ENCODE measurements around the gene TBC1D22A. TPM values are rescaled to one million over a fixed set of nuclear protein-coding genes. Genes with fewer than 3 reads are reported as not detected.

TBC1D22A gene
- total and polyA plus RNA-seq, 2 experiments from 2014 or later = 9.6 to 13.3 TPM

DNA sequence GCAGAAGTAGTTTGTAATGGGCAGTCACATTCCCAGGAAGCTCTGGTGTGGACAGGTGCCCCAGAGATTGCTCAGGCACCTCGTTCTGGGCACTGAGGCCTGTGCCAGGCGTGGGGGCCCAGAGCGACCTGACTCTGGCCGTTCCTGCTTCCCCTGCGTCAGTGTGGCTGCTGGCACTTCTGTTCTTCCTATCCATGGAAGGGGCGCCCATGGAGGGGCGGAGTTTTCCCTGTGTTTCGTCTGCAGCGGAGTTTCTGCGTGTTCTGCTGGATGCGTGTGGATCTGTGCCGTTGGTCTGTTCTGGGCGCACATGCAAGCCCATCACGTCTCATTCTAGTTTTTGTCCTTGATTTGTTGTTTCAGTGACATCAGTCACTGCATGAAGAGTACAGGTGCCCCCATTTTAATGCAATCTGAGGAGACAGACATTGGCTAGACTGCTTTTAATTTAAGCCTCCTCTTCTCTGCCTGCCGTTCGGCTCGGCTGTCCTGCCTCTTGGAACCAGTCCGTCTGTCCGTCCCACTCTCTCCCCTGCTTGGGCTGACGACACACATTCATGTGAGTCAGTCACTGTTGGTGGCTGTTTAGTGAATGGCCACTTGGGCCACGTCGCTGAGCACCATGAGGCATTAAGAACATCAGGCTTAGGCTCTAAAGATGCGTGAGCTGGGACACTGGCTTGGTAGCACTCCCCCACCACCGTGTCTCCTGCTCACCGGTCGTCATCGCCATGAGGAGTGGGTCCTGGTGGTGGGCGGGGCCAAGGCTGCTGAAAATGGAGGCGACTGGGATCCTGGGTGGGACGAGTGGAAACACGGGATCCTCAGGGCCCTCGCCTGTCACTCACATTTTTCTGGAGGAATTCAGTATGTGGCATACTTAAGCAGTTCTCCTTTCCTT lies 255.8 kb downstream of the TBC1D22A start:
- H3K9me2 ChIP-seq (ENCODE audit: insufficient read depth) = no peaks in the 10 kb centered on the region
- H3K27ac Mint-ChIP-seq = no peak overlapping the region

More for the DNA sequence above, 255.8 kb downstream of the TBC1D22A start:
- DNase-seq (ENCODE audit: low spot score) = no peak
- H3K4me3 ChIP-seq = no peak overlapping the region
- TF ChIP-seq EZH2 (IDR thresholded peaks at IDR 0.05; ENCODE audit: low read depth, unreplicated experiment) = no peak
- no peak for TF ChIP-seq JUNB (IDR thresholded peaks at IDR 0.05; ENCODE audit: unreplicated experiment)
- TF ChIP-seq, protein P1, sequence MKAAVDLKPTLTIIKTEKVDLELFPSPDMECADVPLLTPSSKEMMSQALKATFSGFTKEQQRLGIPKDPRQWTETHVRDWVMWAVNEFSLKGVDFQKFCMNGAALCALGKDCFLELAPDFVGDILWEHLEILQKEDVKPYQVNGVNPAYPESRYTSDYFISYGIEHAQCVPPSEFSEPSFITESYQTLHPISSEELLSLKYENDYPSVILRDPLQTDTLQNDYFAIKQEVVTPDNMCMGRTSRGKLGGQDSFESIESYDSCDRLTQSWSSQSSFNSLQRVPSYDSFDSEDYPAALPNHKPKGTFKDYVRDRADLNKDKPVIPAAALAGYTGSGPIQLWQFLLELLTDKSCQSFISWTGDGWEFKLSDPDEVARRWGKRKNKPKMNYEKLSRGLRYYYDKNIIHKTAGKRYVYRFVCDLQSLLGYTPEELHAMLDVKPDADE (IDR thresholded peaks at IDR 0.05) = no peak
- TF ChIP-seq ZNF114 (CRISPR knock-in tag; IDR thresholded peaks at IDR 0.05) = no peak
- TF ChIP-seq NANOG (IDR thresholded peaks at IDR 0.05; ENCODE audit: borderline replicate concordance) = no peak
- TF ChIP-seq, protein P2, sequence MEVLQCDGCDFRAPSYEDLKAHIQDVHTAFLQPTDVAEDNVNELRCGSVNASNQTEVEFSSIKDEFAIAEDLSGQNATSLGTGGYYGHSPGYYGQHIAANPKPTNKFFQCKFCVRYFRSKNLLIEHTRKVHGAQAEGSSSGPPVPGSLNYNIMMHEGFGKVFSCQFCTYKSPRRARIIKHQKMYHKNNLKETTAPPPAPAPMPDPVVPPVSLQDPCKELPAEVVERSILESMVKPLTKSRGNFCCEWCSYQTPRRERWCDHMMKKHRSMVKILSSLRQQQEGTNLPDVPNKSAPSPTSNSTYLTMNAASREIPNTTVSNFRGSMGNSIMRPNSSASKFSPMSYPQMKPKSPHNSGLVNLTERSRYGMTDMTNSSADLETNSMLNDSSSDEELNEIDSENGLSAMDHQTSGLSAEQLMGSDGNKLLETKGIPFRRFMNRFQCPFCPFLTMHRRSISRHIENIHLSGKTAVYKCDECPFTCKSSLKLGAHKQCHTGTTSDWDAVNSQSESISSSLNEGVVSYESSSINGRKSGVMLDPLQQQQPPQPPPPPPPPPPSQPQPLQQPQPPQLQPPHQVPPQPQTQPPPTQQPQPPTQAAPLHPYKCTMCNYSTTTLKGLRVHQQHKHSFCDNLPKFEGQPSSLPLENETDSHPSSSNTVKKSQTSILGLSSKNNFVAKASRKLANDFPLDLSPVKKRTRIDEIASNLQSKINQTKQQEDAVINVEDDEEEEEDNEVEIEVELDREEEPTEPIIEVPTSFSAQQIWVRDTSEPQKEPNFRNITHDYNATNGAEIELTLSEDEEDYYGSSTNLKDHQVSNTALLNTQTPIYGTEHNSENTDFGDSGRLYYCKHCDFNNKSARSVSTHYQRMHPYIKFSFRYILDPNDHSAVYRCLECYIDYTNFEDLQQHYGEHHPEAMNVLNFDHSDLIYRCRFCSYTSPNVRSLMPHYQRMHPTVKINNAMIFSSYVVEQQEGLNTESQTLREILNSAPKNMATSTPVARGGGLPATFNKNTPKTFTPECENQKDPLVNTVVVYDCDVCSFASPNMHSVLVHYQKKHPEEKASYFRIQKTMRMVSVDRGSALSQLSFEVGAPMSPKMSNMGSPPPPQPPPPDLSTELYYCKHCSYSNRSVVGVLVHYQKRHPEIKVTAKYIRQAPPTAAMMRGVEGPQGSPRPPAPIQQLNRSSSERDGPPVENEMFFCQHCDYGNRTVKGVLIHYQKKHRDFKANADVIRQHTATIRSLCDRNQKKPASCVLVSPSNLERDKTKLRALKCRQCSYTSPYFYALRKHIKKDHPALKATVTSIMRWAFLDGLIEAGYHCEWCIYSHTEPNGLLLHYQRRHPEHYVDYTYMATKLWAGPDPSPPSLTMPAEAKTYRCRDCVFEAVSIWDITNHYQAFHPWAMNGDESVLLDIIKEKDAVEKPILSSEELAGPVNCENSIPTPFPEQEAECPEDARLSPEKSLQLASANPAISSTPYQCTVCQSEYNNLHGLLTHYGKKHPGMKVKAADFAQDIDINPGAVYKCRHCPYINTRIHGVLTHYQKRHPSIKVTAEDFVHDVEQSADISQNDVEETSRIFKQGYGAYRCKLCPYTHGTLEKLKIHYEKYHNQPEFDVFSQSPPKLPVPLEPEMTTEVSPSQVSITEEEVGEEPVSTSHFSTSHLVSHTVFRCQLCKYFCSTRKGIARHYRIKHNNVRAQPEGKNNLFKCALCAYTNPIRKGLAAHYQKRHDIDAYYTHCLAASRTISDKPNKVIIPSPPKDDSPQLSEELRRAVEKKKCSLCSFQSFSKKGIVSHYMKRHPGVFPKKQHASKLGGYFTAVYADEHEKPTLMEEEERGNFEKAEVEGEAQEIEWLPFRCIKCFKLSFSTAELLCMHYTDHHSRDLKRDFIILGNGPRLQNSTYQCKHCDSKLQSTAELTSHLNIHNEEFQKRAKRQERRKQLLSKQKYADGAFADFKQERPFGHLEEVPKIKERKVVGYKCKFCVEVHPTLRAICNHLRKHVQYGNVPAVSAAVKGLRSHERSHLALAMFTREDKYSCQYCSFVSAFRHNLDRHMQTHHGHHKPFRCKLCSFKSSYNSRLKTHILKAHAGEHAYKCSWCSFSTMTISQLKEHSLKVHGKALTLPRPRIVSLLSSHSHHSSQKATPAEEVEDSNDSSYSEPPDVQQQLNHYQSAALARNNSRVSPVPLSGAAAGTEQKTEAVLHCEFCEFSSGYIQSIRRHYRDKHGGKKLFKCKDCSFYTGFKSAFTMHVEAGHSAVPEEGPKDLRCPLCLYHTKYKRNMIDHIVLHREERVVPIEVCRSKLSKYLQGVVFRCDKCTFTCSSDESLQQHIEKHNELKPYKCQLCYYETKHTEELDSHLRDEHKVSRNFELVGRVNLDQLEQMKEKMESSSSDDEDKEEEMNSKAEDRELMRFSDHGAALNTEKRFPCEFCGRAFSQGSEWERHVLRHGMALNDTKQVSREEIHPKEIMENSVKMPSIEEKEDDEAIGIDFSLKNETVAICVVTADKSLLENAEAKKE (CRISPR knock-in tag; IDR thresholded peaks at IDR 0.05) = no peak
- no peak for TF ChIP-seq EZH2phosphoT487 (IDR thresholded peaks at IDR 0.05; ENCODE audit: unreplicated experiment)
- H3K4me2 ChIP-seq = no peak overlapping the region
- no peak overlapping the region for H3K27ac ChIP-seq (ENCODE audit: low read depth)
- no peaks in the 10 kb centered on the region for H3K4me1 ChIP-seq (ENCODE audit: insufficient read depth)
- H3K9me3 Mint-ChIP-seq = peaks cover 29% of the 10 kb centered on the region
- H3K79me2 ChIP-seq (replicated peaks; ENCODE audit: insufficient read depth) = no peaks in the 10 kb centered on the region
- H3K27me3 Mint-ChIP-seq (ENCODE audit: insufficient read depth, low read depth, poor library complexity) = peaks cover 2% of the 10 kb centered on the region
- no peak overlapping the region for H2AFZ ChIP-seq
- no peaks in the 10 kb centered on the region for H4K20me1 ChIP-seq (replicated peaks; ENCODE audit: insufficient read depth)
- no peaks in the 10 kb centered on the region for H3F3A ChIP-seq (replicated peaks; ENCODE audit: low read depth)
- peaks cover 29% of the 10 kb centered on the region for H3K36me3 Mint-ChIP-seq (ENCODE audit: low read depth)
- H3K27me3 ChIP-seq (ENCODE audit: insufficient read depth) = no peaks in the 10 kb centered on the region
- H3K4me1 Mint-ChIP-seq = peaks cover 8% of the 10 kb centered on the region
- no peaks in the 10 kb centered on the region for H3K36me3 ChIP-seq (ENCODE audit: insufficient read depth)
- H3K4me3 Mint-ChIP-seq = no peak overlapping the region
- no peak for ATAC-seq
